SK-N-SH treated with all-trans-retinoic acid at 6 μM for 48 hours (cell line): Measurements from ENCODE around the gene ANKRD29.

Experiments
- ATAC-seq: fragments of 200-7000 bp; cut with Tn5 transposase; 3 replicates; pipeline ENCODE4 v1.9.1; 2020; ENCODE audit warnings: mild to moderate bottlenecking, moderate library complexity
- ARNTL ChIP-seq: fragments of 450-650 bp; formaldehyde crosslinking; IDR thresholded peaks from 2 replicates; pipeline ENCODE4 v1.5.0; 2020; ENCODE audit warnings: low read depth, mild to moderate bottlenecking, moderate library complexity, borderline replicate concordance
- BACH2 ChIP-seq: fragments of 250-450 bp; sonication (Bioruptor Pico); IDR thresholded peaks from 2 replicates; pipeline ENCODE4 v1.9.0; 2021; ENCODE audit warnings: mild to moderate bottlenecking, borderline replicate concordance
- CSDC2 ChIP-seq: fragments of 250-450 bp; sonication (Bioruptor Pico); IDR thresholded peaks from 2 replicates; pipeline ENCODE4 v1.5.0; 2020; ENCODE audit warnings: mild to moderate bottlenecking, moderate library complexity
- GLIS3 ChIP-seq: fragments of 250-450 bp; sonication (Bioruptor Pico); IDR thresholded peaks from 2 replicates; pipeline ENCODE4 v1.5.0; 2020; ENCODE audit warnings: mild to moderate bottlenecking, moderate library complexity
- ISL1 ChIP-seq: fragments of 250-450 bp; sonication (Bioruptor Pico); IDR thresholded peaks from 2 replicates; pipeline ENCODE4 v2.1.2; 2022; ENCODE audit warnings: mild to moderate bottlenecking, moderate library complexity
- OSR1 ChIP-seq: fragments of 250-450 bp; sonication (Bioruptor Pico); IDR thresholded peaks from 2 replicates; pipeline ENCODE4 v1.8.0; 2022; ENCODE audit warnings: moderate library complexity, mild to moderate bottlenecking, inconsistent platforms
- PPARA ChIP-seq: fragments of 250-450 bp; sonication (Bioruptor Pico); IDR thresholded peaks from 2 replicates; pipeline ENCODE4 v1.5.0; 2020; ENCODE audit warnings: mild to moderate bottlenecking, borderline replicate concordance
- RARB ChIP-seq: fragments of 250-450 bp; sonication (Bioruptor Pico); IDR thresholded peaks from 2 replicates; pipeline ENCODE4 v1.8.0; 2021; ENCODE audit warnings: mild to moderate bottlenecking, moderate library complexity
- SNAI2 ChIP-seq: fragments of 250-450 bp; sonication (Bioruptor Pico); IDR thresholded peaks from 2 replicates; pipeline ENCODE4 v1.5.0; 2020; ENCODE audit warnings: mild to moderate bottlenecking, moderate library complexity
- TCF4 ChIP-seq: fragments of 250-450 bp; sonication (Bioruptor Pico); IDR thresholded peaks from 2 replicates; pipeline ENCODE4 v1.8.0; 2021; ENCODE audit warnings: mild to moderate bottlenecking, moderate library complexity, borderline replicate concordance
- TOX ChIP-seq: fragments of 250-450 bp; sonication (Bioruptor Pico); IDR thresholded peaks from 2 replicates; pipeline ENCODE4 v1.8.0; 2021; ENCODE audit warnings: mild to moderate bottlenecking, moderate library complexity, borderline replicate concordance
- ZFP3 ChIP-seq: fragments of 250-450 bp; sonication (Bioruptor Pico); IDR thresholded peaks from 2 replicates; pipeline ENCODE4 v1.5.0; 2020; ENCODE audit warnings: mild to moderate bottlenecking, moderate library complexity
- ZFP30 ChIP-seq: fragments of 450-650 bp; formaldehyde crosslinking; IDR thresholded peaks from 2 replicates; pipeline ENCODE4 v1.5.0; 2022; ENCODE audit warnings: mild to moderate bottlenecking, moderate library complexity
- ZNF70 ChIP-seq: fragments of 450-650 bp; formaldehyde crosslinking; IDR thresholded peaks from 2 replicates; pipeline ENCODE4 v1.5.0; 2020; ENCODE audit warnings: mild to moderate bottlenecking, moderate library complexity
- ZNF8 ChIP-seq: fragments of 450-650 bp; formaldehyde crosslinking; IDR thresholded peaks from 2 replicates; pipeline ENCODE4 v1.5.0; 2020; ENCODE audit warnings: mild to moderate bottlenecking, moderate library complexity
- TF ChIP-seq, protein P1 (sequence below): fragments of 250-450 bp; sonication (Bioruptor Pico); IDR thresholded peaks from 2 replicates; pipeline ENCODE4 v1.5.0; 2020; ENCODE audit warnings: mild to moderate bottlenecking, moderate library complexity
- TF ChIP-seq, protein P2 (sequence below): fragments of 250-450 bp; sonication (Bioruptor Pico); IDR thresholded peaks from 2 replicates; pipeline ENCODE4 v1.5.1; 2021; ENCODE audit warnings: mild to moderate bottlenecking, moderate library complexity
- TF ChIP-seq, protein P3 (sequence below): fragments of 250-450 bp; sonication (Bioruptor Pico); IDR thresholded peaks from 2 replicates; pipeline ENCODE4 v1.8.0; 2020; ENCODE audit warnings: mild to moderate bottlenecking, moderate library complexity, borderline replicate concordance
- TF ChIP-seq, protein P4 (sequence below): fragments of 250-450 bp; sonication (Bioruptor Pico); IDR thresholded peaks from 2 replicates; pipeline ENCODE4 v1.5.1; 2020; ENCODE audit warnings: low read depth, mild to moderate bottlenecking, moderate library complexity

ANKRD29 gene

DNA sequence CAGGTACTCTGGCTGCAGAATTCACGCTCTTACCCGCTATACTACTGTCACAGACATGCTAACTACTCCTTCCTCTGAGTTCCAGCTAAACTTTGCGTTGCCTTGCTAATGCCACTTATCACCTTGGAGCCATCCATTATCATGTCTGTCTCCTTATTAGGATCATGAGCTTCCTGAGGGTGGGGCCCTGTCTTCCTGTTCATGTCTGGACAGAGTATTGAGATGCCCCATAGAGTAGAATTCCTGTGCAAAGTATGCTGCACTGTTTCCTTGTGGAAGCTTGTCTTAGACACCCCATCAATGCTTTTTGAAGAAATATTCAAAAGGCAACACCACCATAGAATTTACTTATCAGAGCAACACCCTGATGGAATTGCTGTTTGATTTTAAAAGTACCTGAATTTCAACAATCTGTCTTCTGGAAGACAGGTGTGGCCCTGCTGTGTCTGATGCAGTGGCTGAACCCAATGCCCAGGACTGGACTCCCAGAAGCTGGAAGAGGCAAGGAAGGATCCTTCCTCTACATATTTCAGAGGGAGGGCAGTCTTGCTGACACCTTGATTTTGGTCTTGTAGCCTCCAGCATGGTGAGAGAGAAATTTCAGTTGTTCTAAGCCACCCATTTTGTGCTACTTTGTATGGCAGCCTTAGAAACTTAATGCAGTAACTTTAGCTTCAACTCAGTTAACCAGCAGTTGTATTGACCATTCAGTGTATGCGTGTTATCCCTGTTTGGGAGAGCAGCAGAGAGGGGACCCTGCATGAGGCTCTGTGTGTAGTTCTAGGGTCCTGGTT is 32.1 kb upstream of the ANKRD29 start:
- ATAC-seq = no peak

DNA sequence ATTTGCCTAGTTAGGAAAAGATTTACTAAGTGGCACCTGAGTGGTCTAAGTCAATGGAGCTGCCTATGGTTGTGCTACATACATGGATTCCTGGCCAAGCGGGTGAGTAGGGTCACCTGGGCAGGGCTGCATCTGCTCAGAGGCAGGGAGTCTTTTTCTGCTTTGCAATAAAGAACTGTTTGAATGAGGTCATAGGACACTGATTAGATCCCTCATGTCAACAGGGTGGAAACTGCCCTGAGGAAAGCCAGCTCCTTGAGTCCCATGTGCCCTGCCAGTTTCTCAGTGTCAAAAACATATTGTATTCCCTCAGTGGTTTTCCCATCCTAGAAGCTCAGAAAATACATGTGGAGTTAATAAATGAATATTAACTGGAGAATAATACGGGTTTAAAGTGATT is 31.1 kb upstream of the ANKRD29 start:
- TF ChIP-seq, protein P1, sequence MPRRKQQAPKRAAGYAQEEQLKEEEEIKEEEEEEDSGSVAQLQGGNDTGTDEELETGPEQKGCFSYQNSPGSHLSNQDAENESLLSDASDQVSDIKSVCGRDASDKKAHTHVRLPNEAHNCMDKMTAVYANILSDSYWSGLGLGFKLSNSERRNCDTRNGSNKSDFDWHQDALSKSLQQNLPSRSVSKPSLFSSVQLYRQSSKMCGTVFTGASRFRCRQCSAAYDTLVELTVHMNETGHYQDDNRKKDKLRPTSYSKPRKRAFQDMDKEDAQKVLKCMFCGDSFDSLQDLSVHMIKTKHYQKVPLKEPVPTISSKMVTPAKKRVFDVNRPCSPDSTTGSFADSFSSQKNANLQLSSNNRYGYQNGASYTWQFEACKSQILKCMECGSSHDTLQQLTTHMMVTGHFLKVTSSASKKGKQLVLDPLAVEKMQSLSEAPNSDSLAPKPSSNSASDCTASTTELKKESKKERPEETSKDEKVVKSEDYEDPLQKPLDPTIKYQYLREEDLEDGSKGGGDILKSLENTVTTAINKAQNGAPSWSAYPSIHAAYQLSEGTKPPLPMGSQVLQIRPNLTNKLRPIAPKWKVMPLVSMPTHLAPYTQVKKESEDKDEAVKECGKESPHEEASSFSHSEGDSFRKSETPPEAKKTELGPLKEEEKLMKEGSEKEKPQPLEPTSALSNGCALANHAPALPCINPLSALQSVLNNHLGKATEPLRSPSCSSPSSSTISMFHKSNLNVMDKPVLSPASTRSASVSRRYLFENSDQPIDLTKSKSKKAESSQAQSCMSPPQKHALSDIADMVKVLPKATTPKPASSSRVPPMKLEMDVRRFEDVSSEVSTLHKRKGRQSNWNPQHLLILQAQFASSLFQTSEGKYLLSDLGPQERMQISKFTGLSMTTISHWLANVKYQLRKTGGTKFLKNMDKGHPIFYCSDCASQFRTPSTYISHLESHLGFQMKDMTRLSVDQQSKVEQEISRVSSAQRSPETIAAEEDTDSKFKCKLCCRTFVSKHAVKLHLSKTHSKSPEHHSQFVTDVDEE = no peak
- TF ChIP-seq ZNF70 (CRISPR knock-in tag) (no peak), TCF4 (CRISPR knock-in tag) (no peak), RARB (no peak), OSR1 (CRISPR knock-in tag) (no peak), ISL1 (CRISPR knock-in tag) (no peak), ZFP30 (no peak), ZFP3 (CRISPR knock-in tag) (no peak), BACH2 (CRISPR knock-in tag) (no peak), ZNF8 (CRISPR knock-in tag) (no peak)
- TF ChIP-seq, protein P2, sequence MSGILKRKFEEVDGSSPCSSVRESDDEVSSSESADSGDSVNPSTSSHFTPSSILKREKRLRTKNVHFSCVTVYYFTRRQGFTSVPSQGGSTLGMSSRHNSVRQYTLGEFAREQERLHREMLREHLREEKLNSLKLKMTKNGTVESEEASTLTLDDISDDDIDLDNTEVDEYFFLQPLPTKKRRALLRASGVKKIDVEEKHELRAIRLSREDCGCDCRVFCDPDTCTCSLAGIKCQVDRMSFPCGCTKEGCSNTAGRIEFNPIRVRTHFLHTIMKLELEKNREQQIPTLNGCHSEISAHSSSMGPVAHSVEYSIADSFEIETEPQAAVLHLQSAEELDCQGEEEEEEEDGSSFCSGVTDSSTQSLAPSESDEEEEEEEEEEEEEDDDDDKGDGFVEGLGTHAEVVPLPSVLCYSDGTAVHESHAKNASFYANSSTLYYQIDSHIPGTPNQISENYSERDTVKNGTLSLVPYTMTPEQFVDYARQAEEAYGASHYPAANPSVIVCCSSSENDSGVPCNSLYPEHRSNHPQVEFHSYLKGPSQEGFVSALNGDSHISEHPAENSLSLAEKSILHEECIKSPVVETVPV (CRISPR knock-in tag) = no peak
- ATAC-seq = no peak

More for the DNA sequence above, 32.1 kb upstream of the ANKRD29 start:
- TF ChIP-seq, protein P1 = no peak
- TF ChIP-seq, protein P2 (CRISPR knock-in tag) = no peak
- TF ChIP-seq SNAI2 (CRISPR knock-in tag) (no peak), RARB (no peak), BACH2 (CRISPR knock-in tag) (no peak), PPARA (CRISPR knock-in tag) (no peak), ZNF70 (CRISPR knock-in tag) (no peak), ARNTL (CRISPR knock-in tag) (no peak), TCF4 (CRISPR knock-in tag) (no peak), TOX (no peak), GLIS3 (CRISPR knock-in tag) (no peak), CSDC2 (CRISPR knock-in tag) (no peak)
- TF ChIP-seq, protein P3, sequence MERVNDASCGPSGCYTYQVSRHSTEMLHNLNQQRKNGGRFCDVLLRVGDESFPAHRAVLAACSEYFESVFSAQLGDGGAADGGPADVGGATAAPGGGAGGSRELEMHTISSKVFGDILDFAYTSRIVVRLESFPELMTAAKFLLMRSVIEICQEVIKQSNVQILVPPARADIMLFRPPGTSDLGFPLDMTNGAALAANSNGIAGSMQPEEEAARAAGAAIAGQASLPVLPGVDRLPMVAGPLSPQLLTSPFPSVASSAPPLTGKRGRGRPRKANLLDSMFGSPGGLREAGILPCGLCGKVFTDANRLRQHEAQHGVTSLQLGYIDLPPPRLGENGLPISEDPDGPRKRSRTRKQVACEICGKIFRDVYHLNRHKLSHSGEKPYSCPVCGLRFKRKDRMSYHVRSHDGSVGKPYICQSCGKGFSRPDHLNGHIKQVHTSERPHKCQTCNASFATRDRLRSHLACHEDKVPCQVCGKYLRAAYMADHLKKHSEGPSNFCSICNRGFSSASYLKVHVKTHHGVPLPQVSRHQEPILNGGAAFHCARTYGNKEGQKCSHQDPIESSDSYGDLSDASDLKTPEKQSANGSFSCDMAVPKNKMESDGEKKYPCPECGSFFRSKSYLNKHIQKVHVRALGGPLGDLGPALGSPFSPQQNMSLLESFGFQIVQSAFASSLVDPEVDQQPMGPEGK (CRISPR knock-in tag) = no peak
- TF ChIP-seq, protein P4, sequence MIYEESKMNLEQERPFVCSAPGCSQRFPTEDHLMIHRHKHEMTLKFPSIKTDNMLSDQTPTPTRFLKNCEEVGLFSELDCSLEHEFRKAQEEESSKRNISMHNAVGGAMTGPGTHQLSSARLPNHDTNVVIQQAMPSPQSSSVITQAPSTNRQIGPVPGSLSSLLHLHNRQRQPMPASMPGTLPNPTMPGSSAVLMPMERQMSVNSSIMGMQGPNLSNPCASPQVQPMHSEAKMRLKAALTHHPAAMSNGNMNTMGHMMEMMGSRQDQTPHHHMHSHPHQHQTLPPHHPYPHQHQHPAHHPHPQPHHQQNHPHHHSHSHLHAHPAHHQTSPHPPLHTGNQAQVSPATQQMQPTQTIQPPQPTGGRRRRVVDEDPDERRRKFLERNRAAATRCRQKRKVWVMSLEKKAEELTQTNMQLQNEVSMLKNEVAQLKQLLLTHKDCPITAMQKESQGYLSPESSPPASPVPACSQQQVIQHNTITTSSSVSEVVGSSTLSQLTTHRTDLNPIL (CRISPR knock-in tag) = no peak
- TF ChIP-seq, all 23 proteins: peak for 0
